GM10248 (cell line): ENCODE data around the gene MAP3K9.

ENCODE experiments used
- CTCF ChIA-PET: fragments of 300-600 bp; sonication (Branson Sonifier 250); formaldehyde crosslinking; extraction: SDS; loops from one replicate; lab custom pipeline; 2021; ENCODE audit warnings: antibody characterized with exemption; lab: Yijun Ruan, JAX
- POLR2A ChIA-PET: fragments of 350-650 bp; sonication (Branson Sonifier 250); formaldehyde crosslinking; extraction: SDS; loops from one replicate; lab custom pipeline; 2020; ENCODE audit warnings: antibody characterized with exemption; lab: Yijun Ruan, JAX
- DNase-seq: peaks from one replicate; pipeline ENCODE4 v3.0.0; 2012; ENCODE audit errors: extremely low spot score
- CTCF ChIP-seq: IDR thresholded peaks from 2 replicates; pipeline ENCODE4 v1.5.1; 2012; ENCODE audit warnings: mild to moderate bottlenecking, low read depth; ENCODE audit errors: extremely low read depth, missing control alignments, control extremely low read depth

MAP3K9 gene

GRCh38 chr14:70724944-70725343 lies 84.4 kb downstream of the MAP3K9 start:
- ChIA-PET CTCF (interaction anchor here (1.0 to 1.3 kb wide), 2 partner anchors 9 to 29 kb away, joined by 3 to 4 read pairs; no protein-coding TSS in a partner anchor), POLR2A (no interaction called here)
- no peak for DNase-seq
- no peak for TF ChIP-seq CTCF

- ChIA-PET POLR2A (no interaction called here), CTCF (interaction anchor here (1.0 to 3.4 kb wide), 2 partner anchors 10 to 22 kb away, joined by 3 to 23 read pairs; no protein-coding TSS in a partner anchor)
Measured at GRCh38 chr14:70724110-70724509, 85.2 kb downstream of the MAP3K9 start.

GRCh38 chr14:70723276-70723675 lies 86.0 kb downstream of the MAP3K9 start:
- ChIA-PET CTCF (interaction anchor here (1.1 to 3.4 kb wide), 4 partner anchors 9 to 98 kb away, joined by 3 to 23 read pairs (median 4); no protein-coding TSS in a partner anchor), POLR2A (no interaction called here)
- TF ChIP-seq CTCF: no peak
- DNase-seq: no peak

More at GRCh38 chr14:70724110-70724509, 85.2 kb downstream of the MAP3K9 start:
- no peak for DNase-seq
- TF ChIP-seq CTCF: no peak

- no peak for DNase-seq
- CTCF ChIA-PET: interaction anchor here (1.1 to 3.4 kb wide), 4 partner anchors 9 to 14 kb away, joined by 3 to 23 read pairs (median 5); no protein-coding TSS in a partner anchor
- TF ChIP-seq CTCF: no peak
- POLR2A ChIA-PET: no interaction called here
Measured at GRCh38 chr14:70722418-70722817, 86.9 kb downstream of the MAP3K9 start.

- POLR2A ChIA-PET: no interaction called here
- no peak for DNase-seq
- CTCF ChIA-PET: interaction anchor here (0.8 to 3.4 kb wide), 7 partner anchors 8 to 98 kb away, joined by 3 to 23 read pairs (median 3); no protein-coding TSS in a partner anchor
- TF ChIP-seq CTCF: no peak
Measured at GRCh38 chr14:70721542-70721941, 87.8 kb downstream of the MAP3K9 start.

GRCh38 chr14:70718383-70719118 lies 90.8 kb downstream of the MAP3K9 start:
- CTCF ChIA-PET: interaction anchor here (1.0 kb wide), 1 partner anchor 97 kb away, joined by 3 read pairs; no protein-coding TSS in a partner anchor
- DNase-seq: no peak
- no peak for TF ChIP-seq CTCF
- POLR2A ChIA-PET: no interaction called here
